IPS DF 6.9 (cell line): ENCODE data around the gene HOXA13.

ENCODE experiments used
- DNase-seq: peaks from one replicate; pipeline ENCODE4 v3.0.0-alpha.2; 2013; ENCODE audit warnings: low read depth, low spot score
- H3K27ac ChIP-seq: one replicate; pipeline ENCODE4 v1.5.1; 2013; ENCODE audit warnings: low read length, control low read depth
- H3K27me3 ChIP-seq: 2 replicates; pipeline ENCODE4 v1.6.1; 2013; ENCODE audit warnings: mild to moderate bottlenecking, low read length; ENCODE audit not compliant: control insufficient read depth, insufficient read depth
- H3K36me3 ChIP-seq: 2 replicates; pipeline ENCODE4 v1.6.1; 2013; ENCODE audit warnings: low read length; ENCODE audit not compliant: control insufficient read depth, insufficient read depth
- H3K4me1 ChIP-seq: 2 replicates; pipeline ENCODE4 v1.6.1; 2013; ENCODE audit warnings: low read length; ENCODE audit not compliant: control insufficient read depth, insufficient read depth
- H3K4me3 ChIP-seq: 2 replicates; pipeline ENCODE4 v1.5.1; 2013; ENCODE audit warnings: mild to moderate bottlenecking, low read length
- H3K9me3 ChIP-seq: 2 replicates; pipeline ENCODE4 v1.6.1; 2013; ENCODE audit warnings: low read length, inconsistent platforms; ENCODE audit not compliant: control insufficient read depth, insufficient read depth
- WGBS: extraction: QIAGEN DNeasy Blood & Tissue Kit; methylation state at CpG from one replicate; pipeline ENCODE4 v1.1.7; 2013; ENCODE audit warnings: mixed read lengths, missing lambda C conversion rate; ENCODE audit not compliant: insufficient read length, insufficient coverage; 5-methylcytosine and 5-hydroxymethylcytosine counted together

Gene HOXA13

DNA sequence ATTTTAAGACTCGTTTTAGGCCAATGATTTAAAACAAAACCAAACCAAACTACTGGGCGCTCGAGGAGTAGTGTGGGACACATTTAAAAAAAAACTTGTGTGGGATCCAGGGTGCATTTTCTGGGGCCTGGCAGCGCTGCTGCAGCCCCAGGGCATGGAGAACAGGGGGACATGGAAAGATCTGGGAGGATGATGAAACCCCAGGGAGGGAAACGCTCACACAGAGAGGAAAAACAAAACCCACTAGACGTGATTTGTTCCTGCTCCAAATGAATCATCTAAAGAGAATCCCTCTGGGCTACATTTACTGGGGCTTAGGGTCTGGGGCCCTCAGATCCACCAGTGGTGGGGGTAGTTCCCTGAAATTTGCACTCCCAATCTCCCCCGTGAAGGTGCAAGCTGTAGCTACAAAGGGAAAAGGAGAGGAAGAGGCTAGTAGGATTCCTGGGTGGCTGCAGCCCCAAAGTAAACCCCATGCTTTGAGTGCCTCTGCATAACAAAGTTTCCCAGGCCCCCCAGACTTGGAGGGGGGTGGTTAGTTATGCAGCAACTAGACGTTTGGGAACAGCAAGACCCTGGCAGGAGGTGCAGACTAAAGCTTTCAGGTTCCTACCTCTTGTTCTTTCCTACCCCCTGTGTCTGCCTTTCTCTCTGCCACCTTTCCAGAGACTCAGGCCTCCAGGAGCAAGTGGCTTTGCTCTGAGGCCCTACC lies 14.5 kb upstream of the HOXA13 start:
- Histone ChIP-seq H3K4me3 (no peak overlapping the region), H3K4me1 (peaks cover 3% of the 10 kb centered on the region; the same call in 1 of the 2 replicates), H3K27ac (no peak overlapping the region), H3K9me3 (no peaks in the 10 kb centered on the region), H3K36me3 (no peaks in the 10 kb centered on the region), H3K27me3 (peaks cover 85% of the 10 kb centered on the region)
- no peak for DNase-seq
- whole genome bisulfite sequencing = no CpG with 5 or more reads among the region's 8 CpGs

DNA sequence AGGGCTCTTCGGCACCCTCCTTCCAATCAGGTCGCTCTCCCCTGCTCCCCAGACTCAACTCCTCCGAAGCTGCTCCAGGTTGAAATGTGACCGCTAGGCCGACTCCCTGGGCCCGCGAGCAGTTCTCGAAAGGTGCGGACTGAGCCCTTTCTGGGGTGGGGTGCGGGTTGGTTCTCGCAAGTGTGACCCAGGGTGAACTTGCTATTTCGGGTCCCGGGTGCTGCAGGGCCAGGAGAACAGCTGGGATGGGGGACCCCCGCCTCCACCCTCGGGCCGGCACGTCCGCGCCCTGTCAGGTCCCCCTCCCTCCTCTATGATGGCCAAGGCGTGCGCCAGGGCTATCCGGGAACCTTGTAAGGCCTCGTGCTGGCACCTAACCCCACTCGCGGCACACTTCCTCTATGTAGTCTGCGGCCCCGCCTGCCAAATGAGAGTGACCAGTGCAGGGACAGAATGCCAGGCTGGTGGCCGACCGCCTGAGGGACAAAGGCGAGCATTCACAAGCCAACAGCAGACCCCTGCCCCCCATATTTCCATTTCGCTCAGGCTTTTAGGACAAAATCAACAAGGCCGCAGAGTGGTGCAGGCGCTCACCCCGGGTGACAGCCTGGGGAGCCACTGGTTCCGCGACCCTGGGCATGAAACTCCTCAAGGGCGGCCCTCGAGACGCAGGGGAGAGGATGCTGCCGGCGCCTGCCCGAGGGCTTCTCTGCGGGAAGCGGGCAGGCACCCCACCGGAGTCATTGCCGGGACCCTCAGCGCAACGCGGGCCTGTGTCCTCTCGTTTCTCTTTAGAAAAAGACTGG lies 13.7 kb upstream of the HOXA13 start:
- H3K4me3 ChIP-seq = no peak overlapping the region
- peaks cover 88% of the 10 kb centered on the region for H3K27me3 ChIP-seq
- DNase-seq = no peak
- no peak overlapping the region for H3K27ac ChIP-seq
- H3K4me1 ChIP-seq = peaks cover 3% of the 10 kb centered on the region; the same call in 1 of the 2 replicates
- no peaks in the 10 kb centered on the region for H3K9me3 ChIP-seq
- H3K36me3 ChIP-seq = no peaks in the 10 kb centered on the region
- no CpG with 5 or more reads among the region's 50 CpGs for WGBS

DNA sequence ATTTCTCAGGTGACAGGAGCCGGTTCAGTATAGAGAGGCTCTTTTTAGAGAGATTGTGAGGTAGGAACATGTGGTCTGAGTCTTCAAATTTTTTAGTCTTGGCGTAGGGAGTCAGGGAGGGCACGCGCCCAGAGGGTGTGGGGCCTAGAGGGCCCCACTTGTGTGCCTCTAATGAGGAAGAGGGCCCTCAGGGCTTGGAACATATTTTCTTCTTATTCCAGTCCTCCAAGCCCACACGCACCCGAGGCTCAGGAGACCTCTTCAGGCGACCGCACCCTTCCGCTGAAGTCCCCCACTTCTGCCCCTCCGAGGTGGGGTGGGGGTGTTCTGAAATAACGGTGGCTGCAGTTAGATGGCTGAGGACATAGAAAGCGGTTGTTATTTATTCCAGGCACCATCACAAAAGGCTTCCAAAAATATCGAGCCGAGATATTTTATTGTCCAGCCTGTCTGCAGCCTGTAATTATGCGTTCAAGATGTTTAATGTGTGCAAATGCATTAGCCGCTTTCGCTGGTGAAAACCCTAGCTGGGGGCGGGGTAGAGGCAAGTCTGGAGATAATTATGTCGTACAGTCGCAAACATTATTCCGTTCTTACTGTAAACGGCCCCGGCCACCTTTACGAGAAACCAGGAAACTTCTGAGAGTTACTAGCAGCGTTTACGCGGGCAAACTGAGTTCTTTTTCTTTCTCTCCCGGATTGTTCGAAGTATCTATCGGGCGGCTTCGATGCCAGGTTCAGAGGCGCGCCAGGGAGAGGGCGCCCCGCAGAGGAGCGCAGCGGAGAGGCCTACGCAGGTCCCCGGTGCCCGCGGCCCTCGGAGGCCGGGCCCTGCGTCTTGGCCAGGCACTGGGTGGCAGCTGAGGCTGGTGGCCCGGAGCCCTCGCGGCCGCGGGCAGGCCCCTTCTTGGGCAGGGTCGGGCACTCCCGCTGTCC lies 12.9 kb upstream of the HOXA13 start:
- Histone ChIP-seq H3K4me3 (no peak overlapping the region), H3K9me3 (no peaks in the 10 kb centered on the region), H3K4me1 (peaks cover 3% of the 10 kb centered on the region; the same call in 1 of the 2 replicates), H3K27me3 (peaks cover 96% of the 10 kb centered on the region), H3K36me3 (no peaks in the 10 kb centered on the region), H3K27ac (no peak overlapping the region)
- WGBS = no CpG with 5 or more reads among the region's 52 CpGs
- DNase-seq = no peak

DNA sequence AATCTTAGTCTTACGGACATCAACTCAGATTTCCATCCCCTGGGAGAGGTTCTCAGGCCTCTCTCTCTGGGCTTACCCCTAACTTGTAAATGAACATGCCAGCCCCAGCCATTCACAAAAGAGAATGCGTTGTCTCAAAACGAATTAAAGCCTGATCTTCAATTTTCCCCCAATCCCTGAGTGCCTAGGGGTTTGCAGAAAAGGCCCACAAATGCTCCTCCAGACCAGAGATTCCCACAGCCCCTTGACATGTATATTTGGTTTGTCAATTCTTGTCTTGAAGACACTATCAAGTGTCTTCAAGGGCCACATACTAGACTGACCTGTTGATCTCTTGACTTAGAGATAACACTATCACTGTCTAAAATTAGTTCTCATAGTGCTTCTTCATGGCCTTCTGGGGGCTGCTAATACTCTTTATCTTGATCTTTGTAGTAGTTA lies 11.9 kb upstream of the HOXA13 start:
- no peak overlapping the region for H3K27ac ChIP-seq
- DNase-seq = no peak
- H3K27me3 ChIP-seq = peaks cover 98% of the 10 kb centered on the region
- WGBS = no CpG with 5 or more reads among the region's 3 CpGs
- peaks cover 3% of the 10 kb centered on the region; the same call in 1 of the 2 replicates for H3K4me1 ChIP-seq
- H3K36me3 ChIP-seq = no peaks in the 10 kb centered on the region
- H3K9me3 ChIP-seq = no peaks in the 10 kb centered on the region
- no peak overlapping the region for H3K4me3 ChIP-seq

DNA sequence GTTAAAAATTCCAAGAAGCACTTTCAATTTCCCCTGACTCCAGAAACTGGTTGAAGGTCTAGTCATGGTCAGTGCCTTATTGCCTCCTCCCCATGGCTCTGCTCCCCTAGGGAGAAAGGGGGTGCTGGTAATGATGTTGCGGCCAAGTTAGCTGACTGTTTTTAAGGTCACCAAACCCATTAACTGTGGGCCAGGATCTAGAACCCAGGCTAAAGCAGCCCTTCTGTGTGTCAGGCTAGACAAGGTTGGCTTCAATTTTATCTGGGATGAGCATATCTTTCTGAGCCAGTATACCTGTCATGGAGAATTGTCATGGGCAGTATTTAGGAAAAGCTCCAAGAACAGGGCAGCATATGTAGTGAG lies 11.2 kb upstream of the HOXA13 start:
- Histone ChIP-seq H3K27me3 (peaks cover 97% of the 10 kb centered on the region), H3K27ac (no peak overlapping the region), H3K36me3 (no peaks in the 10 kb centered on the region), H3K4me3 (no peak overlapping the region), H3K9me3 (no peaks in the 10 kb centered on the region), H3K4me1 (peaks cover 3% of the 10 kb centered on the region; the same call in 1 of the 2 replicates)
- WGBS = no CpG with 5 or more reads among the region's 1 CpG
- no peak for DNase-seq

DNA sequence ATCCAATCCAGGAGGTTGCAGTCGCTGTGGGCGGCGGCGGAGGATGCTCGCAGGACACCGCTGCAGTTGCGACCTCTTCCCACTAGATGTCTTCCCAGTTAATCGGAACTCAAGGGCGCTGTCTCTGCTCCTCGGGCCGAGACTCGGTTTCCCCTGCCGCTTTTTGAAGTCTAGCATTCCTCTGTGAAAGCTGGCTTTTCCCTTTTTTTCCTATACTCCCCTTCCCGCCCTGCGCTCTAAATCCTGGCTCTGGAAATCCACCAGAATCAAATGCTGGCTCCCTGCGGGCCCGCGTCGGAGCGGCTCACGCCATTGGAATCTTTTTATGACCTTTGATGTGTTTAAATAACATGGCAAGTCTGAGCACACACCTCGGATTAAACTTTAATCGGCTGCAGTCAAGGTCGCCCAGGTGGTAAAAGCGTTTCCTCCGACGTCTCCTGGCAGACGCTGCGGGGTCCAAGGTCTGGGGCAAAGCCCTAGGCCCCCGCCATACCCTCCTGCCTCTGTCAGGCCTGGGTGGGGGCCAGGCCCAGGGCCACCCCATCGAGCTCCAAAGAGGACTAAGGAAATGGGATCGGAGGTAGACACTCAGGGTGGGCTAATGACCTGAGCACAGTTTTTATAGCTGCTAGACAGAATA lies 10.7 kb upstream of the HOXA13 start:
- peak; percentile 67 for DNase-seq
- Histone ChIP-seq H3K36me3 (no peaks in the 10 kb centered on the region), H3K4me3 (no peak overlapping the region), H3K9me3 (no peaks in the 10 kb centered on the region), H3K27me3 (peaks cover 97% of the 10 kb centered on the region), H3K4me1 (peaks cover 3% of the 10 kb centered on the region; the same call in 1 of the 2 replicates), H3K27ac (no peak overlapping the region)
- no CpG with 5 or more reads among the region's 32 CpGs for WGBS

DNA sequence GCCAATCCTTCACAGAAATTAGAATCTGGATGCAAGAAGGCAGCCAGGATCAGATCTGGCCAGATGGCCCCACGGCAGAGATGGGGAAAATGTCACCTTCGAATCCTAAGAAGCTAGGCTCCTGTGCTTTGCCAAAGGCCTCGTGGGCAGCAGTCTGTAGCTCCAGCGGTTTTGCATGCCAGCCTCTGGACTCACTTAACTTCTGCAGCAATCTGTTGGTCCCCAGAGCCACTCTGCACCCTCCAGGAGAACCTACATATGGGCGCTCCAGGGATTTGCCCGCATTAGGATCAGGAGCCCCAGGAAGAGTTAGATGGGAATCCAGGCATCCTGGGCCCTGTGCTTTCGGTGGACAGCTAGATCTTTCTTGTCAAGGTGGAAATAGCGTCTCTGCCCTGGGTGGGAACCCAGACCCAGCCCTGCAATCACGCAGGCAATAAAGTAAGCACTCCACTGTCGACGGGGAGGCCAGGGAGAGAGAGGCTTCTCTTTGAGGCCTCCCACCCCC lies 10.1 kb upstream of the HOXA13 start:
- no peak overlapping the region for H3K4me3 ChIP-seq
- DNase-seq = no peak
- H3K9me3 ChIP-seq = no peaks in the 10 kb centered on the region
- H3K27me3 ChIP-seq = peaks cover 97% of the 10 kb centered on the region
- H3K36me3 ChIP-seq = no peaks in the 10 kb centered on the region
- WGBS = no CpG with 5 or more reads among the region's 11 CpGs
- H3K4me1 ChIP-seq = peaks cover 3% of the 10 kb centered on the region; the same call in 1 of the 2 replicates
- H3K27ac ChIP-seq = no peak overlapping the region

DNA sequence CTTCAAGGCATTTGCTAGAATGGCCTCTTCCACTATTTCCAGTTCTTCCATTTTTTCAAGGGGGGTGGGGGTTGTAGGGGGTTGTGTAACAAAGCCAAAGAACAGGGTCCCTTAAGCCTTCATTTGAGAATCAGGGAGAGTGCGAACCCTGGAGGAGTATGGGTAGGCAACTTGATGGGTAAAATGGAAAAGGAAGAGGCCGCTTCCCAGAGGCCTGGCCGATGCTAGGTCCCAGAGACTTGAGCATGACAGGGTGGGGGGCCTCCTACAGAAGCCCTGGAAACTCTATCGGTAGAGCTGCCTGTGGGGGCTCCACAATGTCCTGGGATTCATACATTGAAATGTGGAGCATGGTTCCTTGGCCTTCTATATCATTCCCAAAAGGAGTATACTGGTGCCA lies 9.1 kb upstream of the HOXA13 start:
- Histone ChIP-seq H3K9me3 (no peaks in the 10 kb centered on the region), H3K27ac (no peak overlapping the region), H3K36me3 (no peaks in the 10 kb centered on the region), H3K4me3 (no peak overlapping the region), H3K4me1 (peaks cover 3% of the 10 kb centered on the region; the same call in 1 of the 2 replicates), H3K27me3 (peaks cover 97% of the 10 kb centered on the region)
- no peak for DNase-seq
- no CpG with 5 or more reads among the region's 4 CpGs for WGBS

DNA sequence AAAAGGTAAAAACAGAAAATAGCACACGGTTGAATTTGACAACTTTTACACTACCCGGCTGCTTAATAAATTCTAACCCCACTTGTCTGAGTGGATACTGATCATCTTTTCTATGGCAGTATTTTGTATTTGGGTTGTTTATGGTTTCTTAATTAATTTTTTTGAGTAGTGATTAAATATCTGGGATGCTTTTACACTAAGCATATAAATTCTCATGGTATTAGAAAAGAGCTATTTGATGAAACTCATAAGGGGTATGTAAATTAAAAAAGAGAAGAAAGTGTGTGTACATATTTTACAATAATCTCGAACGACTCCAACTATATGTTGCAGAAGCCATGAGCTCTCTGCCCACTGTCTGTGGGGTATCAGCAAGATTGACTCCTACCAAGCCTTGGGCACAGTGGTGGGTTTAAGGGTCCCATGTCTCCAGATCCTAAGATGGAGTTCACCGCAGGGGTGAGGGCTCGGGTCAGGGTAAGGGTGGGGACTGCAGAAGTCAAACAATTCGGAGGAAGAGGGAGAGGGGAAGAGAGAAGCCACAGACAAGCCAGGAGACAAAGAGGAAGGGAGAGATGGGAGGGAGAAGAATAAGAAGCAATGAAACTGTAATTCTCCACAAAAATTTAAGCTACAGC lies 7.6 kb upstream of the HOXA13 start:
- no CpG with 5 or more reads among the region's 7 CpGs for WGBS
- Histone ChIP-seq H3K4me1 (no peaks in the 10 kb centered on the region), H3K27ac (no peak overlapping the region), H3K27me3 (peaks cover 97% of the 10 kb centered on the region), H3K36me3 (no peaks in the 10 kb centered on the region), H3K9me3 (no peaks in the 10 kb centered on the region), H3K4me3 (no peak overlapping the region)
- no peak for DNase-seq
